ENCODE results near the gene ATP5PD. TPM values are rescaled to one million over a fixed set of nuclear protein-coding genes. Genes with fewer than 3 reads are reported as not detected.
"Not testable (repeated sequence)": the region's sequence is repeated elsewhere in the genome, so short reads cannot be mapped to it uniquely, and the experiment has no call there.

Gene ATP5PD
- total and polyA plus RNA-seq, 2 donors: 136 to 334 TPM

DNA sequence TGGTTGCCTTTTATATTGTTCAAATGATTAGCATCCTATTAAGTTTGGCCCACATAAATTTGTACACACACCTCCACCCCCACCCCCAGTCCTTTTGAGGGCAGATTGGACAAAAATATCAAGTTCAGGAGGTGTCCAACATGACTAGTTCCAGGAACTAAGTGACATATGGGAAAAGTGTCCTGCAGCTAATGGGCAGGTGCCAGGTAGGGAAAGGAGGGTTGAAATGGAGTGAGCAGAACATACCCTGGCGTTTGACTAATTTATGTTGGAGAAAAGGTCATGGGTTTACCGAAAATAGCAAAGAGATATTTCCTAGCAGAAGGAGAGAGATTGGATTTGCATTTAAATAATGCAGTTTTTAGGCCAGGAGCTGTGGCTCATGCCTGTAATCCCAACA, 5.2 kb upstream of the ATP5PD start:
- Histone ChIP-seq H3K27ac (ENCODE audit: low read depth) (no peak overlapping the region), H3K36me3 (ENCODE audit: insufficient read depth) (peaks cover 2% of the 10 kb centered on the region), H3K4me1 (ENCODE audit: insufficient read depth) (no peaks in the 10 kb centered on the region), H3K4me3 (ENCODE audit: low read depth, low read length) (no peak overlapping the region)
- 79% methylated on average over 2 of the region's 2 CpGs for WGBS
- no peak for DNase-seq (ENCODE audit: extremely low spot score)

DNA sequence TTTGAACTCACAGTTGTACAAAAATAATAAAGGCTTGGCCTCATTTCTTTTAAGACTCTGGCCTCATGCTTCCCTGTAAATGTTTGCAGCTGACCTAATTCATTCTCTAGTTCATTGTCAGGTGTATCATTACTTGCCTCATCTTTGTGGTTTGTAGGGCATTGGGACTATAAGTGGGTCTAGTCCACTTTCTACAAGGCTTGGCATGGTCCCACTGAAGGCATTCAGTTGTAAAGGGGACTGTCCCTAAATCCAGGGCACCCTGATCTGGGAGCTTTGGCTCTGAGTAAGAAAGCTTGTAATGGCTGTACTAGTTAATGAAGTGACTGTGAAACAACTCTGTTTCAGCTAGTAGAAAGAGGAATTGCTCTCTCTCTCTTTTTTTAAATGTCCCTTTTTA, 2.9 kb upstream of the ATP5PD start:
- Histone ChIP-seq H3K27ac (ENCODE audit: low read depth) (no peak overlapping the region), H3K4me3 (ENCODE audit: low read depth, low read length) (no peak overlapping the region), H3K4me1 (ENCODE audit: insufficient read depth) (no peaks in the 10 kb centered on the region), H3K36me3 (ENCODE audit: insufficient read depth) (peaks cover 2% of the 10 kb centered on the region)
- DNase-seq (ENCODE audit: extremely low spot score): no peak

GRCh38 chr17:75049057-75049456, 2.3 kb upstream of the ATP5PD start:
- DNase-seq (ENCODE audit: extremely low spot score): no peak
- Histone ChIP-seq H3K36me3 (ENCODE audit: insufficient read depth) (peaks cover 2% of the 10 kb centered on the region), H3K4me3 (ENCODE audit: low read depth, low read length) (no peak overlapping the region), H3K4me1 (ENCODE audit: insufficient read depth) (no peaks in the 10 kb centered on the region), H3K27ac (ENCODE audit: low read depth) (no peak overlapping the region)
- 80% methylated on average over 5 of the region's 5 CpGs for WGBS

- Histone ChIP-seq H3K4me1 (ENCODE audit: insufficient read depth) (no peaks in the 10 kb centered on the region), H3K36me3 (ENCODE audit: insufficient read depth) (peaks cover 2% of the 10 kb centered on the region), H3K4me3 (ENCODE audit: low read depth, low read length) (peak overlapping the region; percentile 95), H3K27ac (ENCODE audit: low read depth) (no peak overlapping the region)
- 23% methylated on average over 5 of the region's 5 CpGs for WGBS
- DNase-seq (ENCODE audit: extremely low spot score): no peak
Measured at GRCh38 chr17:75048249-75048878, 1.6 kb upstream of the ATP5PD start.

GRCh38 chr17:75047398-75048098, 779 bp upstream of the ATP5PD start:
- Histone ChIP-seq H3K4me1 (ENCODE audit: insufficient read depth) (no peaks in the 10 kb centered on the region), H3K4me3 (ENCODE audit: low read depth, low read length) (peak overlapping the region; percentile 95)
- WGBS: under 1% methylated on average over 38 of the region's 38 CpGs

DNA sequence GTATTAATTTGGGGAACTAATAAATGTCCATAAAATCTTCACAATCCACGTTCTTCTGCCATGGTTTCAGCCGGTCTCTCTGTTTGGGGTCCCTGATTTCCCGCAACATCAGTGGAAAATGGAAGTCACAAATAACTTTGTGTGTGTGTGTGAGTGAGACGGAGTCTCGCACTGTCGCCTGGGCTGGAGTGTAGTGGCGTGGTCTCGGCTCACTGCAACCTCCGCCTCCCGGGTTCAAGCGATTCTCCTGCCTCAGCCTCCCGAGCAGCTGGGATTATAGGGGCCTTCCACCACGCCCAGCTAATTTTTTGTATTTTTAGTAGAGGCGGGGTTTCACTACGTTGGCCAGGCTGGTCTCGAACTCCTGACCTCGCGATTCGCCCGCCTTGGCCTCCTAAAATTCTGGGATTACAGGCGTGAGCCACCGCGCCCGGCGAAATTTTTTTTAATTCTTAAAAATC, 793 bp downstream of the ATP5PD start:
- not testable (repeated sequence) for H3K4me1 ChIP-seq (ENCODE audit: insufficient read depth); H3K27ac ChIP-seq (ENCODE audit: low read depth); DNase-seq (ENCODE audit: extremely low spot score); H3K36me3 ChIP-seq (ENCODE audit: insufficient read depth)
- H3K4me3 ChIP-seq (ENCODE audit: low read depth, low read length): peak overlapping the region; percentile 95
- WGBS: 11% methylated on average over 25 of the region's 25 CpGs

More at GRCh38 chr17:75047398-75048098, 779 bp upstream of the ATP5PD start:
- Histone ChIP-seq H3K36me3 (ENCODE audit: insufficient read depth) (peaks cover 2% of the 10 kb centered on the region), H3K27ac (ENCODE audit: low read depth) (peak overlapping the region; percentile 68)
- DNase-seq (ENCODE audit: extremely low spot score): no peak

DNA sequence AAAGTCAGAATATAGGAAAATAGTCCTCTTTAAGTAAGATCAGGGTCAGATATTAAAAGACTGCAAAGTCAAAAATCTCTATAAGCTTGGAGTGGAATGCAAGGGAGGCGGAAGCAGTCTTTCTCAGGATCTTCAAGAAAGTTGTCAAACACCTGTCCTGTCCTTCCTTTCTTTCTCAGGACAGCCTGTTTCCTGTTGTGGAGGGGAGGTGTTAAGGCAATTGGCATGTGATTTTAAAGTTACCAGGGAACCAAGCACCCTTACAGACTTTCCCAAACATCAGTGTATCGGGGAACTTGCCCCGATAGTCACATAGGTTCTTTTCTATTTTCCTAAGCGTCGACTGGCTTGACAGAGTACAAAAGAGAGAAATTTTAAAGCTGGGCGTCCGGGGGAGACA, 2.1 kb downstream of the ATP5PD start:
- 69% methylated on average over 7 of the region's 7 CpGs for WGBS
- DNase-seq (ENCODE audit: extremely low spot score): no peak

DNA sequence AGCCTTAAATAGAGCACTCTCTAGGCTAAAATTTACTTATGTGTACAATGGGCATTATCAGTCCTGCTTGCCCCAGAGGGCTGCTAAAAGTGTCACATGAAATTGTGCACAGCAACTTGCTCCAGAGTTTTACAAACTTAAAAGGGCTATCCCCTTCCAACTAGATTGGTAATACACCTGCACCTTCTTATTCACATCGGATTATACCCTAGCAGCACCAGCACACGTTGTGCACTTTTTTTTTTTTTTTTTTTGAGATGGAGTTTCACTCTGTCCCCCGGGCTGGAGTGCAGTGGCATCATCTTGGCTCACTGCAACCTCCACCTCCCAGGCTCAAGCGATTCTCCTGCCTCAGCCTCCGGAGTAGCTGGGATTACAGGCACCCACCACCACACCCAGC, 3.0 kb downstream of the ATP5PD start:
- not testable (repeated sequence) for H3K4me1 ChIP-seq (ENCODE audit: insufficient read depth); H3K27ac ChIP-seq (ENCODE audit: low read depth); H3K36me3 ChIP-seq (ENCODE audit: insufficient read depth); DNase-seq (ENCODE audit: extremely low spot score); H3K4me3 ChIP-seq (ENCODE audit: low read depth, low read length)
- WGBS: 57% methylated on average over 5 of the region's 5 CpGs

More for the DNA sequence above, 2.1 kb downstream of the ATP5PD start:
- peaks cover 3% of the 10 kb centered on the region for H3K36me3 ChIP-seq (ENCODE audit: insufficient read depth)
- no peaks in the 10 kb centered on the region for H3K4me1 ChIP-seq (ENCODE audit: insufficient read depth)
- H3K27ac ChIP-seq (ENCODE audit: low read depth): no peak overlapping the region
- no peak overlapping the region for H3K4me3 ChIP-seq (ENCODE audit: low read depth, low read length)

- 79% methylated on average over 12 of the region's 12 CpGs for WGBS
- H3K27ac ChIP-seq (ENCODE audit: low read depth): no peak overlapping the region
Measured at GRCh38 chr17:75041656-75042280, 5.0 kb downstream of the ATP5PD start.

GRCh38 chr17:75039238-75039637, 7.5 kb downstream of the ATP5PD start:
- peaks cover 5% of the 10 kb centered on the region for H3K36me3 ChIP-seq (ENCODE audit: insufficient read depth)
- DNase-seq (ENCODE audit: extremely low spot score): no peak
- H3K27ac ChIP-seq (ENCODE audit: low read depth): no peak overlapping the region
- WGBS: 94% methylated on average over 5 of the region's 5 CpGs
- no peak overlapping the region for H3K4me3 ChIP-seq (ENCODE audit: low read depth, low read length)
- H3K4me1 ChIP-seq (ENCODE audit: insufficient read depth): no peaks in the 10 kb centered on the region

More at GRCh38 chr17:75041656-75042280, 5.0 kb downstream of the ATP5PD start:
- Histone ChIP-seq H3K4me1 (ENCODE audit: insufficient read depth) (no peaks in the 10 kb centered on the region), H3K4me3 (ENCODE audit: low read depth, low read length) (no peak overlapping the region), H3K36me3 (ENCODE audit: insufficient read depth) (peaks cover 5% of the 10 kb centered on the region)
- no peak for DNase-seq (ENCODE audit: extremely low spot score)

DNA sequence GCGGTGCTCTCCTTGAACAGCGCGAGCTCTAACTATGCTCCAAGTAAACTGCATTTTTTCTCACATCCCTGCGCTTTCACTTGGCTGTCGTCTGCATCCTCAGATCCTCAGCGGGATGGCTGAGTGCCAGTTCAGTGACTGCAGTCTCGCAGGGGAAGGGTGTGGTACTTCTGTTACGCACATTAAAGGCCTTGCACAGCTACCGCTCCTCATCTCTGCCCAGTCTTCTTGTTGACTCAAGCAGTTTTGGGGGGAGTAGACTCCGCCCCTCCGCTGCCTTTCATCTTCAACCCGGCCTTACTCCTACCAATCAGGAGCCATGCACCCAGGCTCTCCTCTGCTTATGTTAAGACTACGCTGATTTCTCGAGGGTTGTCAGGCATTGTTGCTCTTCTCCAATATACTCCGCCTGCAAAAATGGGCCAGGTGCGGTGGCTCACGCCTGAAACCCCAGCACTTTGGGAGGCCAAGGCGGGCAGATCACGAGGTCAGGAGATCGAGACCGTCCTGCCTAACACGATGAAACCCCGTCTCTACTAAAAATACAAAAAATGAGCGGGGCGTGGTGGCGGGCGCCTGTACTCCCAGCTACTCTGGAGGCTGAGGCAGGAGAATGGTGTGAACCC, 10.0 kb downstream of the ATP5PD start:
- H3K27ac ChIP-seq (ENCODE audit: low read depth): no peak overlapping the region
- no peak for DNase-seq (ENCODE audit: extremely low spot score)
- no peak overlapping the region for H3K4me3 ChIP-seq (ENCODE audit: low read depth, low read length)
- H3K36me3 ChIP-seq (ENCODE audit: insufficient read depth): peaks cover 5% of the 10 kb centered on the region
- no peaks in the 10 kb centered on the region for H3K4me1 ChIP-seq (ENCODE audit: insufficient read depth)
- 57% methylated on average over 27 of the region's 27 CpGs for WGBS

GRCh38 chr17:75034236-75034908, 12.4 kb downstream of the ATP5PD start:
- H3K36me3 ChIP-seq (ENCODE audit: insufficient read depth): peaks cover 3% of the 10 kb centered on the region
- WGBS: under 1% methylated on average over 43 of the region's 43 CpGs
- H3K27ac ChIP-seq (ENCODE audit: low read depth): peak overlapping the region; percentile 88
- peak; percentile 78 for DNase-seq (ENCODE audit: extremely low spot score)
- no peaks in the 10 kb centered on the region for H3K4me1 ChIP-seq (ENCODE audit: insufficient read depth)
- H3K4me3 ChIP-seq (ENCODE audit: low read depth, low read length): peak overlapping the region; percentile 57
